Subcutaneous adipose tissue (tissue), 4 donors: ENCODE measurements around the gene TNK2. TPM values are rescaled to one million over a fixed set of nuclear protein-coding genes. Genes with fewer than 3 reads are reported as not detected.

Experiments
- total RNA-seq, 4 donors: library from RNA; depleted of rRNA; stranded (reverse); fragments of >200 nt; gene quantifications; one replicate each; pipeline ENCODE4 v1.1.0, GENCODE V29; 2016
- TF ChIP-seq, protein P1 (sequence below): fragments of 450-650 bp; IDR thresholded peaks from one replicate; pipeline ENCODE4 v1.5.1; 2016; ENCODE audit warnings: low read depth, mild to moderate bottlenecking, control low read depth, antibody characterized with exemption, moderate library complexity

TNK2 gene
- total RNA-seq, 4 donors from 2014 or later: 9.9 to 78.2 (median 16.8) TPM

DNA sequence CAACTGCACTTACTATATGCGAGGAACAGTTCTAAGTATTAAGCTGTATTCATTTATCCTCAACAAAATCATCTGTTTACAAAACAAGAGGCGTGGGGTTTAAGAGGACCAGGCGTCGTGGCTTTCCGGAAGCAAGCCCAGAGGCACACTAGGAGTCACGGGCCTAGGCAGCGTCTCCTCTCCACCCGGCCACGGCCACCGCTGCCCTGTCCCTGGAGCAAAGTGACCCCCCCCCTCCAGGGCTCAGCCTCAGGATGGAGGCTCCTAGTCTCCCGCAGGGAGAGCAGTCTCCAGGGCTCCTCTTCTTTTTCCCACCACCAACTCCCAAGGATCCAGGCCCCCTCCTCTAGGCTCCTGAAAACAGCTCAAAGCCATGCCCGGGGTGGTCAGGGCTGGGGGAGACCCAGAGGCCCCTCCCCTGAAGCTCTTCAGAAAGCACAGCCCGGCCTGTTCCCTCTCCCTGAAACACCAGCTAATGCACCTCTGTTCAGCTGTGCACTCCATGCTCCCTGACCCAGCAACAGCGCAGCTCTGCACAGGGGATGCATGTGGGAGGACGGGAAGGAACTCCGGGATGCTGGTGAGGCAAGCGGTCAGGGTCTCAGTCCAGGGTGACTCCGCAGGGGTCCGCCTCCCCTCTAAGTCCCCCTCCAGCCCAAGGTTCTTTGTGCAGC is 16.8 kb downstream of the TNK2 start:
- TF ChIP-seq, protein P1, sequence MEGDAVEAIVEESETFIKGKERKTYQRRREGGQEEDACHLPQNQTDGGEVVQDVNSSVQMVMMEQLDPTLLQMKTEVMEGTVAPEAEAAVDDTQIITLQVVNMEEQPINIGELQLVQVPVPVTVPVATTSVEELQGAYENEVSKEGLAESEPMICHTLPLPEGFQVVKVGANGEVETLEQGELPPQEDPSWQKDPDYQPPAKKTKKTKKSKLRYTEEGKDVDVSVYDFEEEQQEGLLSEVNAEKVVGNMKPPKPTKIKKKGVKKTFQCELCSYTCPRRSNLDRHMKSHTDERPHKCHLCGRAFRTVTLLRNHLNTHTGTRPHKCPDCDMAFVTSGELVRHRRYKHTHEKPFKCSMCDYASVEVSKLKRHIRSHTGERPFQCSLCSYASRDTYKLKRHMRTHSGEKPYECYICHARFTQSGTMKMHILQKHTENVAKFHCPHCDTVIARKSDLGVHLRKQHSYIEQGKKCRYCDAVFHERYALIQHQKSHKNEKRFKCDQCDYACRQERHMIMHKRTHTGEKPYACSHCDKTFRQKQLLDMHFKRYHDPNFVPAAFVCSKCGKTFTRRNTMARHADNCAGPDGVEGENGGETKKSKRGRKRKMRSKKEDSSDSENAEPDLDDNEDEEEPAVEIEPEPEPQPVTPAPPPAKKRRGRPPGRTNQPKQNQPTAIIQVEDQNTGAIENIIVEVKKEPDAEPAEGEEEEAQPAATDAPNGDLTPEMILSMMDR: no peak

DNA sequence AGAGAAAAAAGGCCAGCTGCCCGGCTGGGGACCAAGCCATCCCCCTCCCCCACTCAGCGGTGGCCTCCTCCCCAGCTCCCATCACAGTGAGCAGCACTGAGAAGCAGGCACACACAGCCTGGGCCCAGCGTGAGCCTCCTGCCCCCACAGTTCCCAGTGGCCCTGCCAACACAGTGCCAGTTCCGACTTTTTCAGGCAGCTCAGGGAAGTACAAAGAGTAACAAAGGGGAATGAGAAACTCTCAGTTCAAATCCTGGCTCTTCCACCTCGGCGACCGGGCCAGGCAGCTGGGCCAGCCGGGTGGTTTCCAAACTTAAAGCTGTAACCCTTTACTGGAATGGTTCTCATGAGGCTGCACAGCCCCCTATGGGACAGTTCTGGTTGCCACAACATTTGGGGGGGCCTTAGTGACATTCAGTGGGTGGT is 18.5 kb downstream of the TNK2 start:
- TF ChIP-seq, protein P1: no peak

DNA sequence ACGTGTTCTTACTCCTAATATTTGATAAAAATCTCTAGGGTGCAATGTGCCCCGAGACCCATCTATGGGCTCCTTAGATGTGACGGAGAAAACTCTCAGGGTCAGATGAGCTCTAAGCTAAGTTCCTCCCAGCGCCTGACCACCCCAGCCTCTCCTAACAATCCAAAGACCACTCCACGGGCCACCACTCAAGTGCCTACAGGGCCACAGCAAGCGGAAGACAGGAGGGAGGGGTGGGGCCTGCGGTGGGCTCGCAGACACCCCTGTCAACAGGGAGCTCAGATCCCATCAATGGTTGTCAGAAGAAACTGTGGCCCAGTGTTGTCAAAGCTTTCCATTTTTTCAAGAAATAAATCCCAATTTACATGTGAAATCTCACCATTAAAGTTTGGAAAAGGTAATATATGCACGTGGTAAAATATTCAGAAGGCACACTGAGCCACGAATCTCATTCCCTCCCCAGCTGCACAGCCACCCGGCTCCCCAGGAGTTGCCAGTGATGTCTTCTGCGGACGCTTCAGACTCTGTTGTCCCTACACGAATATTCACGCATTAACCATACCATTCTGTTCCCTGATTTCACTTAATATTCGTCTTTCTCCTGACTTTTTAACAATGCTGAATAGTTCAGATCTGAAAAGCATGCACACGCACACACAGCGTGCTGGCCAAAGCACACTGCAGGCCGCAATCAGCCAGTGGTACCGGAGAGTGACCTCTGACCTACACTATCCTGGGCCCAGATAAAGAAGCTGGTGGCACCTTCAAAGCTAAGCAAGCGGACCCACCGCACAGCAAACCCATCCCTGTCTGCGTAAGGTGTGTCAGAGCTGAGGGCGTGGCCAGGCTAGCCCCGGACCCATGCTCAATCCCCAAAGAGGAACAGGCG is 19.1 kb downstream of the TNK2 start:
- TF ChIP-seq, protein P1: no peak

DNA sequence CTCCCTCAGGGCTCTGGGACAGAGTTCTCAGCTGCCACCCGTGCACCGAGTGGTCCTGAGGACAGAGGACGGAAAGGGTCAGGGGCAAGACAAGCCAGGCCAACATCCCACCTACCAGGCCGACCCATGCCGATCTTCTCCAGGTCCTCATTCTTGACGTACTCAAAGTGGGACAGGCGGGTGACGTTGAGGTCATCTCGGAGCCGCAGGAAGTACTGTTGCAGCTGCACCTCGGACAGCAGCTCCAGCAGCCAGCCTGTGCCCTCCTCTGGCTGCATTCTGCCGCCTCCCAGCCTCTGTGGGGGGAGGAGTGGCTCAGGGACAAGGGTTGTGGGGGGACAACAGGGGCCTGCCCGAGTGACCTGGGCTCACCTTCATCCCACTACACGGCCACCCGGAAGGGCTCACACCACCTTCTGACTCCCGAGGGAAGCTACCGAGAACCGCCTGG is 20.0 kb downstream of the TNK2 start:
- TF ChIP-seq, protein P1: no peak

DNA sequence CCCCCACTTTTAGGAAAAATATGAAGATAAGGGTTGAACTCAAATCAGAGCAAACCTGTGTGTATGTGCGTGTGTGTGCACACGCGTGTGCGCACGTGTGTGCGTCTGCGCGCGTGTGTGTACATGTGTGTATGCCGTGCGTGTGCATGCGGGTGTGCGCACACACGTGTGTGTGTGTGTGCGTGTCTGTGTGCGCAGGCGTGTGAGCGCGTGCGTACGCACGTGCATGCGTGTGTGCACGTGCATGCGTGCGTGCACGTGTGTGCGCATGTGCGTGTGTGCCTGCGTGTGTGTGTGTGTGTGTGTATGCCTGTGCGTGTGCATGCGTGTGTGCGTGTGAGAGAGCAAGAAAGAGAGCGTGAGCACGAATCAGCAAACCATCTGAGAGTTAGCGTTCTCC is 20.7 kb downstream of the TNK2 start:
- TF ChIP-seq, protein P1: no peak

DNA sequence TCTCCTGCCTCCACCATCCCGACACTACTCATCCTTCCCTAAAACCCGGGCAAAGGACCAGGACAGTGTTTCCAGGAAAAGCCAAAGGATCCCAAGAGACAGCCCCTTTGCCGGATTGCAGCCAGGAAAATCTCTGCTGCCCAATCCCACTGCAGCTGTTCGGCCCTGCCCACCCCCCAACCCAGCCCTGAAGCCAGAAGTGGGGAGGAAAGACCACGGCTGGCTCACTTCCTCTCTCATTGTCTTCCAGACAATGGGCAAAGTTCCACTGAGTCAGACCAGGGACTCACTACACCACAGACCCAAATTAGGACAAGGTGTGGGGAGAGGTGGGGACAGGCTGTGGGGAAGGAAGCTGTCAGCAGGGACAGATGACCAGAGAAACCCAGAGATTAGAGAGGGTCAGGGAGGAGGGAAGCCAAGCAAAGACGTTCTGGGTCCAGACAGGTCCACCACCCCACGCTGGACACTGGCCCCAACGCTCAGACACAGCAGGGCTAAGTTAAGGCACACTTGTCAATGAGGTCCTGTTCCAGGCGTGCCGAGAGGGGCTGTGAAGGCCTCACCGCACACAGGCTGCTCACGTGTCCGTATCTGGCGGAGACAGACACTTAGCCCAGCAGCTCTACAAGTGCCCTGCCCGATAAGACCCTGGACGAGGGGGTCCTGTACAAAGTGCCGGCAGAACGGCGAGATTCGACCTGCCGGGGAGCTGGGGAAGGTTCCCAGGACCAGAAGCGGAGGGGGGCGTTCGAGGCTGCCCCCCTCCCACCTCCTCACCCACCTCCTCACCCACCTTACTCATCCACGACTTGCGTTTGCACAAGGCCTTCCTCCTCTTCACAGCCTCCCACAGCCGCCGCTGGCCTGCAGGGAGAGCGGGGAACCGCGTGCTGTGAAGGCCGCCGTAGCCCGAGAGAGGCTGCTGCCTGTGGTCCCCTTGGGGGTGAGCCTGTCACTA is 21.9 kb downstream of the TNK2 start:
- TF ChIP-seq, protein P1: no peak
